K562 (cell line): ENCODE results near the gene IZUMO4. TPM values are rescaled to one million over a fixed set of nuclear protein-coding genes. Genes with fewer than 3 reads are reported as not detected.

Experiments
- ATAC-seq: fragments of 200-7000 bp; cut with Tn5 transposase; 3 replicates; pipeline ENCODE4 v1.9.1; 2020; ENCODE audit warnings: moderate library complexity
- BruUV-seq: library from RNA; stranded (reverse); fragments of 400-500 nt; replicated peaks from 2 replicates; lab custom pipeline; 2021; lab: Mats Ljungman, UMichigan
- CTCF ChIA-PET: fragments of 300-600 bp; formaldehyde crosslinking; extraction: SDS; loops from one replicate; lab custom pipeline; 2021; ENCODE audit warnings: low intra/inter-chr PET ratio; lab: Yijun Ruan, JAX
- POLR2A ChIA-PET: fragments of 300-600, 350-650 bp; sonication (Branson Sonifier 250); formaldehyde crosslinking; extraction: SDS; loops from one replicate; lab custom pipeline; 2021; ENCODE audit warnings: antibody characterized with exemption, inconsistent platforms; lab: Yijun Ruan, JAX
- DNase-seq, 4 experiments: peaks; one replicate each; pipeline versions ENCODE4 v3.0.0 to v3.0.0-alpha.2; 2011 to 2018; ENCODE audit warnings: low spot score in 3 of 4, mixed read lengths in 3 of 4; ENCODE audit errors: extremely low read depth in 1 of 4
- FAIRE-seq: peaks from 2 replicates; lab custom pipeline; 2011; peaks lifted over from hg19 to GRCh38; lab: Jason Lieb, UNC
- H2AFZ ChIP-seq: 2 replicates; pipeline ENCODE4 v1.6.0; 2011; ENCODE audit warnings: low read depth, low read length, control low read depth, inconsistent platforms
- H3K27ac ChIP-seq: fragments of 200-600 bp; 3 replicates; pipeline ENCODE4 v1.8.0; 2011; ENCODE audit warnings: low read depth, mild to moderate bottlenecking, control low read depth, inconsistent platforms, low read length, moderate library complexity, mixed read lengths; ENCODE audit errors: extremely low read depth
- H3K27me3 ChIP-seq, 2 experiments: fragments of 300-600 bp in 1 of 2; 2 replicates in 1 of 2; 3 replicates in 1 of 2; pipeline versions ENCODE4 v1.6.0 to v1.8.0; 2011; ENCODE audit warnings: inconsistent platforms in 2 of 2, low read length in 2 of 2, mild to moderate bottlenecking in 1 of 2, mixed read lengths in 1 of 2, moderate library complexity in 1 of 2; ENCODE audit not compliant: control insufficient read depth in 2 of 2, insufficient read depth in 2 of 2
- H3K36me3 ChIP-seq: fragments of 300-600 bp; 3 replicates; pipeline ENCODE4 v1.8.0; 2011; ENCODE audit warnings: mild to moderate bottlenecking, low read length, inconsistent platforms; ENCODE audit not compliant: control insufficient read depth, insufficient read depth
- H3K4me1 ChIP-seq, 2 experiments: fragments of 200-600 bp in 1 of 2; replicated peaks in 1 of 2; 2 replicates in 1 of 2; 3 replicates in 1 of 2; pipeline versions ENCODE4 v1.5.1 to v1.8.0; 2011; ENCODE audit warnings: inconsistent platforms in 2 of 2, low read length in 2 of 2, mild to moderate bottlenecking in 1 of 2, mixed read lengths in 1 of 2, moderate library complexity in 1 of 2; ENCODE audit not compliant: control insufficient read depth in 2 of 2, insufficient read depth in 2 of 2
- H3K4me2 ChIP-seq: 2 replicates; pipeline ENCODE4 v1.6.1; 2011; ENCODE audit warnings: low read length, control low read depth, inconsistent platforms, mixed read lengths; ENCODE audit not compliant: insufficient read depth
- H3K4me3 ChIP-seq: fragments of 200-600 bp; sonication (generic), shearing (Covaris generic); 2 replicates; pipeline ENCODE4 v1.5.1; 2016; ENCODE audit warnings: control low read depth, inconsistent platforms
- H3K79me2 ChIP-seq: fragments of 200-600 bp; 3 replicates; pipeline ENCODE4 v1.8.0; 2011; ENCODE audit warnings: low read length, inconsistent platforms; ENCODE audit not compliant: control insufficient read depth, insufficient read depth
- H3K9ac ChIP-seq, 2 experiments: 2 replicates each; pipeline versions ENCODE4 v1.6.0 to v1.6.1; 2011; ENCODE audit warnings: low read depth in 2 of 2, low read length in 2 of 2, control low read depth in 1 of 2, inconsistent platforms in 1 of 2, mild to moderate bottlenecking in 1 of 2, mixed read lengths in 1 of 2; ENCODE audit not compliant: insufficient read depth in 1 of 2
- H3K9me1 ChIP-seq: one replicate; pipeline ENCODE4 v1.6.0; 2011; ENCODE audit warnings: inconsistent platforms, mild to moderate bottlenecking, low read length, moderate library complexity; ENCODE audit not compliant: control insufficient read depth, insufficient read depth
- H3K9me3 ChIP-seq: replicated peaks from 2 replicates; pipeline ENCODE4 v1.5.1; 2011; ENCODE audit warnings: low read depth, low read length, inconsistent platforms; ENCODE audit not compliant: control insufficient read depth, insufficient read depth
- H4K20me1 ChIP-seq: replicated peaks from 2 replicates; pipeline ENCODE4 v1.6.1; 2011; ENCODE audit warnings: low read length, inconsistent platforms, mixed read lengths; ENCODE audit not compliant: control insufficient read depth, insufficient read depth
- ASH1L ChIP-seq: fragments of 450-650 bp; IDR thresholded peaks from 2 replicates; pipeline ENCODE4 v1.6.1; 2018; ENCODE audit warnings: borderline replicate concordance, mild to moderate bottlenecking, low read depth; ENCODE audit not compliant: partially characterized antibody
- BCOR ChIP-seq: fragments of 450-650 bp; IDR thresholded peaks from 2 replicates; pipeline ENCODE4 v1.6.1; 2016
- EP400 ChIP-seq: fragments of 450-650 bp; IDR thresholded peaks from 2 replicates; pipeline ENCODE4 v1.6.1; 2017; ENCODE audit warnings: antibody characterized with exemption, mild to moderate bottlenecking, moderate library complexity
- ERF ChIP-seq: fragments of 450-650 bp; formaldehyde crosslinking; IDR thresholded peaks from 2 replicates; pipeline ENCODE4 v1.4.0; 2020; ENCODE audit warnings: mild to moderate bottlenecking, mixed read lengths
- GATAD2A ChIP-seq: fragments of 450-650 bp; IDR thresholded peaks from 2 replicates; pipeline ENCODE4 v1.6.1; 2017
- HLTF ChIP-seq: fragments of 450-650 bp; IDR thresholded peaks from 2 replicates; pipeline ENCODE4 v1.6.1; 2016
- MEIS2 ChIP-seq: fragments of 450-650 bp; IDR thresholded peaks from 2 replicates; pipeline ENCODE4 v1.6.1; 2014; ENCODE audit warnings: mild to moderate bottlenecking; ENCODE audit not compliant: partially characterized antibody
- NFE2L1 ChIP-seq: fragments of 450-650 bp; IDR thresholded peaks from 2 replicates; pipeline ENCODE4 v1.6.1; 2016; ENCODE audit warnings: missing genetic modification characterization, low read depth, mild to moderate bottlenecking, missing compliant biosample characterization, moderate library complexity, borderline replicate concordance
- POLR2G ChIP-seq: fragments of 200-400 bp; formaldehyde crosslinking; IDR thresholded peaks from 2 replicates; pipeline ENCODE4 v1.6.1; 2017; ENCODE audit warnings: low read depth, mild to moderate bottlenecking, antibody characterized with exemption, low read length, moderate library complexity
- SMAD4 ChIP-seq: fragments of 250-450 bp; sonication (Bioruptor Pico); conservative IDR thresholded peaks from 2 replicates; pipeline ENCODE4 v1.8.0; 2021; ENCODE audit warnings: inconsistent platforms, mild to moderate bottlenecking, moderate library complexity
- STAT5B ChIP-seq: fragments of 250-450 bp; sonication (Bioruptor Pico); IDR thresholded peaks from 2 replicates; pipeline ENCODE4 v1.8.0; 2021; ENCODE audit warnings: mild to moderate bottlenecking, inconsistent platforms
- ZNF408 ChIP-seq: fragments of 250-450 bp; sonication (Bioruptor Pico); IDR thresholded peaks from 2 replicates; pipeline ENCODE4 v1.4.0; 2020; ENCODE audit warnings: low read depth, mild to moderate bottlenecking, moderate library complexity
- WGBS: fragments of 100-300 bp; shearing (Covaris generic); methylation state at CpG from one replicate; pipeline ENCODE4 v1.1.6; 2016; ENCODE audit warnings: low coverage, mixed read lengths; ENCODE audit not compliant: insufficient coverage; ENCODE audit errors: missing lambda C conversion rate; 5-methylcytosine and 5-hydroxymethylcytosine counted together
- in situ Hi-C: fragments of 300-500 bp; cut with MboI; formaldehyde crosslinking; loops from 4 replicates; pipeline ENCODE4 v1.15.0; 2018; ENCODE audit warnings: inconsistent platforms, mixed read lengths
- intact Hi-C: fragments of 100-400 bp; cut with micrococcal nuclease; formaldehyde crosslinking; loops from 2 replicates; pipeline ENCODE4 v1.14.2; 2022
- polyA plus RNA-seq, 8 experiments: library from polyadenylated mRNA; depleted of rRNA in 4 of 8; stranded (reverse) in 5 of 8; unstranded in 3 of 8; fragments of >200 nt; fragmentation: Nextera tagmentation in 2 of 8; fragmentation: Illumina TruSeq in 1 of 8; extraction: Ambion mirVana in 2 of 8; extraction: Trizol in 1 of 8; gene quantifications; 2 replicates each; pipeline versions ENCODE4 v1.2.1 to v1.2.3, GENCODE V29; 2011 to 2014; ENCODE audit warnings: inconsistent platforms in 1 of 8, missing spikeins in 1 of 8
- total RNA-seq, 7 experiments: library from RNA; depleted of rRNA in 6 of 7; stranded (reverse); fragments of >200 nt in 6 of 7; fragmentation: Illumina TruSeq in 2 of 7; extraction: Trizol in 2 of 7; gene quantifications; 2 replicates each; pipeline versions ENCODE4 v1.2.1 to v1.2.3, GENCODE V29; 2011 to 2021; ENCODE audit warnings: low replicate concordance in 1 of 7
- TF ChIP-seq, protein P1 (sequence below): fragments of 450-650 bp; conservative IDR thresholded peaks from 2 replicates; pipeline ENCODE4 v1.6.1; 2016; ENCODE audit warnings: missing genetic modification characterization, low read depth, mild to moderate bottlenecking, control low read depth, missing compliant biosample characterization
- TF ChIP-seq, protein P2 (sequence below): fragments of 250-450 bp; sonication (Bioruptor Pico); IDR thresholded peaks from 2 replicates; pipeline ENCODE4 v1.5.1; 2021; ENCODE audit warnings: mild to moderate bottlenecking

IZUMO4 gene
- total and polyA plus RNA-seq, 9 of the 15 experiments (the other 6 are each of a cell fraction or from before 2014, with no cell fraction given): 0.07 to 3.9 (median 1.2) TPM

DNA sequence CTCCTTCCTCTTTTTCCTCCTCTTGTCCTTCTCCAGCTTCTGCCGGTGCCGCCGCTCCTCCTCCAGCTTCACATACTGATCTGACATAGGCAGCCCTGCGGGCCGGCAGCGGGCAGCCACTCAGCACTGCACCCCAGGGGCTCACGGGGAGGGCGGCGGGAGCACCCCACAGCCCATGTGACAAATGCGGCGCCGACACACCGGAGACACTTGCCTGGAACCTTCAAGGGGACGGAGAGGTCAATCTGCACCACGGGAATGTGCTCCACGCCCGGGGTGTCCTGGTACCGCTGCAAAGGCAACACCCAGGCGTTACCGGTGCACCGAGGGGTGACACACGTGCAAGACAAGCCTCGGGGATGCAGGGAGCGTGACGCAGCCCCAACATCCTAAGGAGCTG, 18.6 kb downstream of the IZUMO4 start:
- intact Hi-C loops (no loop called here), in situ Hi-C loops (no loop called here)
- Histone ChIP-seq H3K9me3 (no peaks in the 10 kb centered on the region), H3K36me3 (peaks cover 95% of the 10 kb centered on the region), H2AFZ (no peak overlapping the region), H4K20me1 (no peaks in the 10 kb centered on the region; the same call in 1 of the 2 replicates), H3K27ac (no peak overlapping the region), H3K4me2 (no peak overlapping the region), H3K9me1 (no peaks in the 10 kb centered on the region), H3K79me2 (no peaks in the 10 kb centered on the region), H3K27me3 (no peaks in the 10 kb centered on the region), H3K9ac (no peak overlapping the region), H3K4me3 (no peak overlapping the region), H3K4me1 (peaks cover 0 to 17% of the 10 kb centered on the region in 2 experiments; a peak in 1 of 5 replicates)
- TF ChIP-seq HLTF (no peak), POLR2G (peak; percentile 34; the same call in 1 of the 2 replicates)
- BruUV-seq: no TSS peak
- no peak for FAIRE-seq
- DNase-seq: no peak
- ATAC-seq: no peak
- CTCF ChIA-PET: no interaction called here
- POLR2A ChIA-PET: interaction anchor here (0.5 to 1.1 kb wide), 3 partner anchors 17 to 204 kb away, joined by 3 to 5 read pairs (median 4); no protein-coding TSS in a partner anchor
- WGBS: 98% methylated on average over 10 of the region's 25 CpGs

DNA sequence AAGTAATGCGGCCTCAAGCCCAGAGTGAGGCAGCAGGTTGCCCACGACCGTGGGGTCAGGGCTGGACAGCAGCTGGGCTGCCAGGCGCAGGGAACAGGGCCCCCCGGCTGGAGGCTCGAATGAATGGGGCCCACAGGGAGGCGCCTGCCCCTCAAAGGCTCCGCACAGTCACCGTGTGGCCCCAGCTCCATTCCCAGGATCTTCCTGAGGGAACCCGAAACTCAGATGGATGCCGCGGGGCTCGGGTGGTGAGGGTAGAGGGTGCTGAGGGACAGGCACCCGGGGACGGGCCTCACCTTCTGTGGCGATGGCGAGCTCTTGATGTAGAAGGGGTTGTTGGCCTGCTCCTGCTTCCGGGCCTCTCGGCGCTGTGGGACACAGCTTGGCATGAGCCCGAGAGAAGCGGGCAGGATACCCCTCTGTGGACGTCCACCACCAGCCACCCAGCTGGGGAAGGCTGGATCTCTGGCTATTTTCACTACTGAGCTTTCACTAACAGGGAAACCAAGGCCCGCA, 19.3 kb downstream of the IZUMO4 start:
- no TSS peak for BruUV-seq
- Histone ChIP-seq H3K9me1 (no peaks in the 10 kb centered on the region), H3K4me3 (no peak overlapping the region), H3K27me3 (no peaks in the 10 kb centered on the region; a peak in 1 of 5 replicates), H3K27ac (no peak overlapping the region), H3K4me2 (no peak overlapping the region), H3K9me3 (no peaks in the 10 kb centered on the region), H3K36me3 (peaks cover 95% of the 10 kb centered on the region), H2AFZ (no peak overlapping the region), H3K4me1 (peaks cover 0 to 17% of the 10 kb centered on the region in 2 experiments; a peak in 1 of 5 replicates), H3K79me2 (no peaks in the 10 kb centered on the region), H3K9ac (no peak overlapping the region), H4K20me1 (no peaks in the 10 kb centered on the region; the same call in 1 of the 2 replicates)
- no peak for DNase-seq
- FAIRE-seq: no peak
- in situ Hi-C loops: no loop called here
- POLR2A ChIA-PET: interaction anchor here (0.5 to 1.1 kb wide), 5 partner anchors 8 to 204 kb away, joined by 3 to 5 read pairs (median 4); no protein-coding TSS in a partner anchor
- 91% methylated on average over 21 of the region's 24 CpGs for WGBS
- intact Hi-C loops: no loop called here
- no peak for ATAC-seq
- CTCF ChIA-PET: no interaction called here
- TF ChIP-seq ASH1L: no peak
- TF ChIP-seq SMAD4 (CRISPR knock-in tag): no peak
- TF ChIP-seq, protein P1, sequence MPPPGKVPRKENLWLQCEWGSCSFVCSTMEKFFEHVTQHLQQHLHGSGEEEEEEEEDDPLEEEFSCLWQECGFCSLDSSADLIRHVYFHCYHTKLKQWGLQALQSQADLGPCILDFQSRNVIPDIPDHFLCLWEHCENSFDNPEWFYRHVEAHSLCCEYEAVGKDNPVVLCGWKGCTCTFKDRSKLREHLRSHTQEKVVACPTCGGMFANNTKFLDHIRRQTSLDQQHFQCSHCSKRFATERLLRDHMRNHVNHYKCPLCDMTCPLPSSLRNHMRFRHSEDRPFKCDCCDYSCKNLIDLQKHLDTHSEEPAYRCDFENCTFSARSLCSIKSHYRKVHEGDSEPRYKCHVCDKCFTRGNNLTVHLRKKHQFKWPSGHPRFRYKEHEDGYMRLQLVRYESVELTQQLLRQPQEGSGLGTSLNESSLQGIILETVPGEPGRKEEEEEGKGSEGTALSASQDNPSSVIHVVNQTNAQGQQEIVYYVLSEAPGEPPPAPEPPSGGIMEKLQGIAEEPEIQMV (tag): no peak
- TF ChIP-seq STAT5B (CRISPR knock-in tag): no peak
- no peak for TF ChIP-seq BCOR
- no peak for TF ChIP-seq GATAD2A
- no peak for TF ChIP-seq ZNF408 (CRISPR knock-in tag)
- no peak for TF ChIP-seq EP400
- no peak for TF ChIP-seq ERF (CRISPR knock-in tag)
- TF ChIP-seq, protein P2, sequence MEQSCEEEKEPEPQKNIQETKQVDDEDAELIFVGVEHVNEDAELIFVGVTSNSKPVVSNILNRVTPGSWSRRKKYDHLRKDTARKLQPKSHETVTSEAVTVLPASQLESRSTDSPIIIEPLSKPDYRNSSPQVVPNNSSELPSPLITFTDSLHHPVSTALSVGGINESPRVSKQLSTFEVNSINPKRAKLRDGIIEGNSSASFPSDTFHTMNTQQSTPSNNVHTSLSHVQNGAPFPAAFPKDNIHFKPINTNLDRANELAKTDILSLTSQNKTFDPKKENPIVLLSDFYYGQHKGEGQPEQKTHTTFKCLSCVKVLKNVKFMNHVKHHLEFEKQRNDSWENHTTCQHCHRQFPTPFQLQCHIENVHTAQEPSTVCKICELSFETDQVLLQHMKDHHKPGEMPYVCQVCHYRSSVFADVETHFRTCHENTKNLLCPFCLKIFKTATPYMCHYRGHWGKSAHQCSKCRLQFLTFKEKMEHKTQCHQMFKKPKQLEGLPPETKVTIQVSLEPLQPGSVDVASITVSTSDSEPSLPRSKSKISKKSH (CRISPR knock-in tag): no peak
- no peak for TF ChIP-seq MEIS2
- no peak for TF ChIP-seq NFE2L1 (tag)
